ENCODE results near the gene RABGAP1L. TPM values are rescaled to one million over a fixed set of nuclear protein-coding genes. Genes with fewer than 3 reads are reported as not detected.

Gene RABGAP1L
- total and polyA plus RNA-seq, 2 of the 8 experiments (the other 6 are each of a cell fraction or from before 2014, with no cell fraction given): 33.3 to 156 TPM

DNA sequence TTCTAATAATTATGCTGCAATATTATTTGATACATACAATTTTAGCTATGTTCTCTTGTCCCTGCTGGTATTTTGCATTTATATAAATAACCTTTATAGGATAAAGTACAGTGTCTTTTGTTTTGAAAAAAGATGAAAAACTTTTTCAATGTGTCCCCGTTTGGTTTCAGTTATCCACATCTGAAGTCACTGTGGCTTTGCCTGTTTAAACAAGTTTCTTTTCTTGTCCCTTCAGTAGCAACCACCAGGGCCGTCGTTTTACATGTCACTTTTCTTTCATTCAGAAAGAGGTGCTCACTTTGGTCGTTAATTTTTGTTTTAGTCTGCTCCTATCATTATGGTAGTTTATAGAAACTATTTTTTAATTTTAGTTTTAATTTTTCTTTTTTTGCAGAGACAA lies 41.4 kb downstream of the RABGAP1L start:
- no peak overlapping the region for H2AFZ ChIP-seq (ENCODE audit: low read length)
- no peak overlapping the region for H4K91ac ChIP-seq (replicated peaks; ENCODE audit: insufficient read length, low read length)
- H3K9me3 ChIP-seq (ENCODE audit: insufficient read depth in 2 of 2, low read depth in 1 of 2, low read length in 1 of 2): no peaks in the 10 kb centered on the region
- no peak overlapping the region for H3K4ac ChIP-seq (replicated peaks; ENCODE audit: insufficient read length, low read depth, low read length)
- no peak overlapping the region for H2BK20ac ChIP-seq (ENCODE audit: low read length)
- no peak overlapping the region for H2AK5ac ChIP-seq (ENCODE audit: low read depth, low read length)
- peaks cover 0 to under 1% (median 0%) of the 10 kb centered on the region in 4 experiments; a peak in 1 of 7 replicates for H3K4me1 ChIP-seq (replicated peaks in 1 of 4; ENCODE audit: control insufficient read depth in 3 of 4, insufficient read depth in 4 of 4, low read length in 3 of 4)
- no peak overlapping the region for H4K5ac ChIP-seq (ENCODE audit: insufficient read length, low read depth, low read length)
- no peaks in the 10 kb centered on the region for H3K79me1 ChIP-seq (ENCODE audit: low read depth, low read length)
- no peaks in the 10 kb centered on the region for H4K20me1 ChIP-seq (replicated peaks in 1 of 2; ENCODE audit: control insufficient read depth in 1 of 2, insufficient read depth in 2 of 2, low read length in 2 of 2)
- FAIRE-seq (no peak), DNase-seq (ENCODE audit: low read depth in 1 of 2, low spot score in 2 of 2) (no peak)
- no peak overlapping the region for H4K8ac ChIP-seq (ENCODE audit: extremely low read depth, insufficient read depth, low read length)
- no peak overlapping the region for H3K4me2 ChIP-seq (ENCODE audit: insufficient read depth in 1 of 2, low read depth in 2 of 2, low read length in 2 of 2)
- H3K18ac ChIP-seq (ENCODE audit: extremely low read depth, low read length): no peak overlapping the region
- no peak overlapping the region for H2BK12ac ChIP-seq (ENCODE audit: low read depth, low read length)
- H3K23me2 ChIP-seq (ENCODE audit: low read depth, low read length): no peaks in the 10 kb centered on the region
- ChIA-PET CTCF (ENCODE audit: partially characterized antibody) (no interaction called here), POLR2A (ENCODE audit: partially characterized antibody) (interaction anchor here (0.7 kb wide), 1 partner anchor 11 kb away, joined by 3 read pairs; no protein-coding TSS in a partner anchor)
- no peak overlapping the region for H3K4me3 ChIP-seq (ENCODE audit: extremely low read depth in 1 of 4, insufficient read depth in 2 of 4, low read depth in 3 of 4, low read length in 4 of 4)
- H2BK15ac ChIP-seq (ENCODE audit: low read length): no peak overlapping the region
- H3K14ac ChIP-seq (ENCODE audit: insufficient read length): no peak overlapping the region
- H3K56ac ChIP-seq (replicated peaks; ENCODE audit: insufficient read length, low read depth, low read length): no peak overlapping the region
- no peak overlapping the region for H2BK120ac ChIP-seq (replicated peaks; ENCODE audit: low read depth, low read length)
- no peak overlapping the region for H3K23ac ChIP-seq (ENCODE audit: insufficient read length)
- no peak overlapping the region for H3K27ac ChIP-seq (ENCODE audit: low read depth, low read length)
- TF ChIP-seq TBP (IDR thresholded peaks at IDR 0.05; ENCODE audit: low read depth, low read length) (no peak), TAF7 (optimal IDR thresholded peaks at IDR 0.05; ENCODE audit: borderline replicate concordance, low read depth, low read length) (no peak), YY1 (IDR thresholded peaks at IDR 0.05; ENCODE audit: low read depth, low read length) (no peak), TAF1 (IDR thresholded peaks at IDR 0.05; ENCODE audit: low read depth, low read length) (no peak), TCF12 (IDR thresholded peaks at IDR 0.05; ENCODE audit: low read depth, low read length) (no peak)
- TF ChIP-seq, protein P1, sequence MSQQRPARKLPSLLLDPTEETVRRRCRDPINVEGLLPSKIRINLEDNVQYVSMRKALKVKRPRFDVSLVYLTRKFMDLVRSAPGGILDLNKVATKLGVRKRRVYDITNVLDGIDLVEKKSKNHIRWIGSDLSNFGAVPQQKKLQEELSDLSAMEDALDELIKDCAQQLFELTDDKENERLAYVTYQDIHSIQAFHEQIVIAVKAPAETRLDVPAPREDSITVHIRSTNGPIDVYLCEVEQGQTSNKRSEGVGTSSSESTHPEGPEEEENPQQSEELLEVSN (IDR thresholded peaks at IDR 0.05): no peak
- H3K9ac ChIP-seq (replicated peaks in 1 of 4; ENCODE audit: extremely low read depth in 1 of 4, low read depth in 3 of 4, low read length in 3 of 4): no peak overlapping the region
- H3K36me3 ChIP-seq (ENCODE audit: control insufficient read depth in 2 of 4, insufficient read depth in 4 of 4, low read length in 3 of 4): no peaks in the 10 kb centered on the region
- H3K27me3 ChIP-seq (replicated peaks in 1 of 4; ENCODE audit: control insufficient read depth in 3 of 4, extremely low read depth in 1 of 4, insufficient read depth in 3 of 4, low read length in 3 of 4): no peaks in the 10 kb centered on the region
- no peak overlapping the region for H2BK5ac ChIP-seq (ENCODE audit: low read depth, low read length)
- H3K79me2 ChIP-seq (ENCODE audit: control insufficient read depth in 1 of 2, insufficient read depth in 2 of 2, low read length in 2 of 2): no peaks in the 10 kb centered on the region
- 94% methylated on average over 4 of the region's 4 CpGs; no CpG with 5 or more reads in 1 of the 2 experiments for WGBS, 2 experiments (ENCODE audit: extremely low coverage in 1 of 2, insufficient coverage in 1 of 2, insufficient read length in 1 of 2, insufficient replicate concordance in 2 of 2, low coverage in 1 of 2, low lambda C conversion rate in 2 of 2, missing lambda C conversion rate in 1 of 2)

All from H1 (cell line).